H9 (cell line): Measurements from ENCODE around the gene KRT71. TPM values are rescaled to one million over a fixed set of nuclear protein-coding genes. Genes with fewer than 3 reads are reported as not detected.

ENCODE experiments used
- DNase-seq: peaks from one replicate; pipeline ENCODE4 v3.0.0-alpha.2; 2017
- H2AFZ ChIP-seq: one replicate; pipeline ENCODE4 v1.6.1; 2013; ENCODE audit warnings: mild to moderate bottlenecking, low read length, control low read depth, moderate library complexity
- H2AK5ac ChIP-seq: 2 replicates; pipeline ENCODE4 v1.6.1; 2013; ENCODE audit warnings: low read length, control low read depth, mixed read lengths; ENCODE audit not compliant: insufficient read length
- H2BK120ac ChIP-seq: one replicate; pipeline ENCODE4 v1.6.1; 2013; ENCODE audit warnings: low read depth, mild to moderate bottlenecking, low read length, control low read depth, inconsistent platforms; ENCODE audit not compliant: poor library complexity, severe bottlenecking
- H2BK12ac ChIP-seq: 2 replicates; pipeline ENCODE4 v1.6.1; 2013; ENCODE audit warnings: low read length, control low read depth, mixed read lengths, low read depth; ENCODE audit not compliant: insufficient read length
- H2BK15ac ChIP-seq: 2 replicates; pipeline ENCODE4 v1.6.1; 2013; ENCODE audit warnings: low read depth, low read length, control low read depth
- H2BK20ac ChIP-seq: one replicate; pipeline ENCODE4 v1.6.1; 2013; ENCODE audit warnings: low read depth, mild to moderate bottlenecking, low read length, control low read depth, inconsistent platforms; ENCODE audit not compliant: poor library complexity, severe bottlenecking
- H2BK5ac ChIP-seq: 2 replicates; pipeline ENCODE4 v1.6.1; 2013; ENCODE audit warnings: low read length, control low read depth, mixed read lengths; ENCODE audit not compliant: insufficient read length
- H3K14ac ChIP-seq: 2 replicates; pipeline ENCODE4 v1.6.1; 2013; ENCODE audit warnings: low read length, control low read depth; ENCODE audit not compliant: insufficient read depth
- H3K18ac ChIP-seq: 2 replicates; pipeline ENCODE4 v1.6.1; 2013; ENCODE audit warnings: low read depth, mild to moderate bottlenecking, mixed read lengths, low read length, control low read depth; ENCODE audit not compliant: insufficient read length
- H3K23ac ChIP-seq: 2 replicates; pipeline ENCODE4 v1.6.1; 2013; ENCODE audit warnings: low read length, control low read depth, mixed read lengths, low read depth; ENCODE audit not compliant: insufficient read length
- H3K23me2 ChIP-seq: 2 replicates; pipeline ENCODE4 v1.6.1; 2013; ENCODE audit warnings: low read depth, mild to moderate bottlenecking, mixed read lengths, low read length, control low read depth; ENCODE audit not compliant: insufficient read length, poor library complexity, severe bottlenecking
- H3K27ac ChIP-seq: 2 replicates; pipeline ENCODE4 v1.5.1; 2013; ENCODE audit warnings: low read length, control low read depth, mixed read lengths, low read depth; ENCODE audit not compliant: insufficient read length
- H3K27me3 ChIP-seq: 2 replicates; pipeline ENCODE4 v1.6.1; 2013; ENCODE audit warnings: low read length, control low read depth, inconsistent platforms; ENCODE audit not compliant: insufficient read depth
- H3K4ac ChIP-seq: 2 replicates; pipeline ENCODE4 v1.6.1; 2013; ENCODE audit warnings: low read depth, mild to moderate bottlenecking, control low read depth, inconsistent platforms, low read length, moderate library complexity
- H3K4me1 ChIP-seq: 2 replicates; pipeline ENCODE4 v1.6.1; 2013; ENCODE audit warnings: low read length, control low read depth, inconsistent platforms; ENCODE audit not compliant: insufficient read depth
- H3K4me2 ChIP-seq: 2 replicates; pipeline ENCODE4 v1.6.1; 2013; ENCODE audit warnings: low read length, control low read depth, mixed read lengths; ENCODE audit not compliant: insufficient read length, insufficient read depth
- H3K56ac ChIP-seq: 2 replicates; pipeline ENCODE4 v1.6.1; 2013; ENCODE audit warnings: low read depth, mild to moderate bottlenecking, mixed read lengths, low read length, control low read depth; ENCODE audit not compliant: insufficient read length
- H3K79me1 ChIP-seq: 2 replicates; pipeline ENCODE4 v1.6.1; 2013; ENCODE audit warnings: low read depth, mild to moderate bottlenecking, moderate library complexity, low read length, control low read depth, inconsistent platforms; ENCODE audit not compliant: insufficient read depth, poor library complexity, severe bottlenecking
- H3K79me2 ChIP-seq: 2 replicates; pipeline ENCODE4 v1.6.1; 2013; ENCODE audit warnings: low read length, control low read depth, inconsistent platforms; ENCODE audit not compliant: insufficient read depth
- H3K9ac ChIP-seq: 2 replicates; pipeline ENCODE4 v1.6.1; 2013; ENCODE audit warnings: low read length, control low read depth, mixed read lengths; ENCODE audit not compliant: insufficient read length; ENCODE audit errors: extremely low read depth
- H3K9me3 ChIP-seq: one replicate; pipeline ENCODE4 v1.6.1; 2013; ENCODE audit warnings: low read depth, low read length, inconsistent platforms; ENCODE audit not compliant: control insufficient read depth
- H3T11ph ChIP-seq: one replicate; pipeline ENCODE4 v1.6.1; 2013; ENCODE audit warnings: mild to moderate bottlenecking, low read length, control low read depth, inconsistent platforms
- H4K20me1 ChIP-seq: one replicate; pipeline ENCODE4 v1.6.1; 2013; ENCODE audit not compliant: control insufficient read depth, insufficient read length, insufficient read depth
- H4K5ac ChIP-seq: 2 replicates; pipeline ENCODE4 v1.6.1; 2013; ENCODE audit warnings: low read depth, mild to moderate bottlenecking, mixed read lengths, low read length, control low read depth; ENCODE audit not compliant: insufficient read length
- H4K8ac ChIP-seq: replicated peaks from 2 replicates; pipeline ENCODE4 v1.6.1; 2013; ENCODE audit warnings: low read length, control low read depth, mixed read lengths, low read depth; ENCODE audit not compliant: insufficient read length
- H4K91ac ChIP-seq: 2 replicates; pipeline ENCODE4 v1.6.1; 2013; ENCODE audit warnings: low read depth, mild to moderate bottlenecking, moderate library complexity, mixed read lengths, low read length, control low read depth; ENCODE audit not compliant: insufficient read length
- H3K27ac Mint-ChIP-seq, 3 experiments: 2 replicates in 2 of 3; 3 replicates in 1 of 3; pipeline ENCODE4 v1.8.0; 2020 to 2021; ENCODE audit warnings: mixed read lengths in 3 of 3, mild to moderate bottlenecking in 1 of 3, moderate library complexity in 1 of 3
- H3K27me3 Mint-ChIP-seq: 2 replicates; pipeline ENCODE4 v1.8.0; 2021; ENCODE audit warnings: low read depth, mild to moderate bottlenecking, moderate library complexity, mixed read lengths
- H3K36me3 Mint-ChIP-seq, 3 experiments: 2 replicates in 2 of 3; 3 replicates in 1 of 3; pipeline ENCODE4 v1.8.0; 2020 to 2021; ENCODE audit warnings: low read depth in 3 of 3, mixed read lengths in 3 of 3; ENCODE audit not compliant: insufficient read depth in 1 of 3
- H3K4me1 Mint-ChIP-seq, 2 experiments: 2 replicates each; pipeline ENCODE4 v1.8.0; 2020; ENCODE audit warnings: mixed read lengths in 2 of 2
- H3K4me3 Mint-ChIP-seq, 2 experiments: 2 replicates in 1 of 2; 3 replicates in 1 of 2; pipeline ENCODE4 v1.8.0; 2020 to 2021; ENCODE audit warnings: mild to moderate bottlenecking in 2 of 2, mixed read lengths in 2 of 2, moderate library complexity in 1 of 2
- H3K9me3 Mint-ChIP-seq, 2 experiments: 2 replicates in 1 of 2; 3 replicates in 1 of 2; pipeline ENCODE4 v1.8.0; 2020; ENCODE audit warnings: mild to moderate bottlenecking in 2 of 2, mixed read lengths in 2 of 2, moderate library complexity in 1 of 2
- CTCF ChIP-seq: fragments of 200-600 bp; sonication (generic); conservative IDR thresholded peaks from 3 replicates; pipeline ENCODE4 v1.8.0; 2021; ENCODE audit warnings: antibody characterized with exemption, mild to moderate bottlenecking
- WGBS: extraction: QIAGEN DNeasy Blood & Tissue Kit; methylation state at CpG from one replicate; pipeline ENCODE4 v1.1.7; 2013; ENCODE audit warnings: missing lambda C conversion rate, low lambda C conversion rate, mixed read lengths; ENCODE audit not compliant: insufficient read length; ENCODE audit errors: extremely low coverage; 5-methylcytosine and 5-hydroxymethylcytosine counted together
- total RNA-seq: library from RNA; stranded (reverse); gene quantifications from 2 replicates; pipeline ENCODE4 v1.2.1, GENCODE V29; 2021

The KRT71 gene
- total RNA-seq, 1 experiment from 2014 or later: not detected

- Histone ChIP-seq H4K91ac (no peak overlapping the region), H3K18ac (no peak overlapping the region), H4K20me1 (no peaks in the 10 kb centered on the region), H3K9me3 (no peaks in the 10 kb centered on the region), H4K5ac (no peak overlapping the region), H3T11ph (no peak overlapping the region), H2AFZ (no peak overlapping the region), H2AK5ac (no peak overlapping the region), H3K23ac (no peak overlapping the region), H3K79me2 (no peaks in the 10 kb centered on the region), H2BK15ac (no peak overlapping the region), H3K79me1 (no peaks in the 10 kb centered on the region), H3K4me2 (no peak overlapping the region), H3K9ac (no peak overlapping the region), H2BK5ac (no peak overlapping the region), H2BK12ac (no peak overlapping the region), H3K27me3 (no peaks in the 10 kb centered on the region; the same call in 1 of the 2 replicates), H4K8ac (no peak overlapping the region), H3K4ac (no peak overlapping the region), H3K56ac (no peak overlapping the region), H3K4me1 (no peaks in the 10 kb centered on the region), H2BK20ac (no peak overlapping the region), H3K14ac (no peak overlapping the region), H2BK120ac (no peak overlapping the region), H3K27ac (no peak overlapping the region), H3K23me2 (no peaks in the 10 kb centered on the region)
- Mint-ChIP-seq H3K36me3 (no peaks in the 10 kb centered on the region), H3K9me3 (no peaks in the 10 kb centered on the region), H3K4me1 (peaks cover 2 to 4% of the 10 kb centered on the region in 2 experiments; a peak in 2 of 4 replicates), H3K4me3 (no peak overlapping the region), H3K27me3 (peaks cover 8% of the 10 kb centered on the region), H3K27ac (no peak overlapping the region)
- no peak for TF ChIP-seq CTCF
- no CpG with 5 or more reads among the region's 4 CpGs for WGBS
- peak; percentile 13 for DNase-seq
Observed at GRCh38 chr12:52527121-52527800, 25.7 kb downstream of the KRT71 start.
